ENCODE measurements around the gene SLC5A1. TPM values are rescaled to one million over a fixed set of nuclear protein-coding genes. Genes with fewer than 3 reads are reported as not detected.

The SLC5A1 gene
- total RNA-seq, 1 donor, result under 0.01 TPM

GRCh38 chr22:32016081-32016480, 27.0 kb upstream of the SLC5A1 start:
- no peak overlapping the region for H3K4me3 ChIP-seq (ENCODE audit: low read depth, low read length)
- TF ChIP-seq, protein P1, sequence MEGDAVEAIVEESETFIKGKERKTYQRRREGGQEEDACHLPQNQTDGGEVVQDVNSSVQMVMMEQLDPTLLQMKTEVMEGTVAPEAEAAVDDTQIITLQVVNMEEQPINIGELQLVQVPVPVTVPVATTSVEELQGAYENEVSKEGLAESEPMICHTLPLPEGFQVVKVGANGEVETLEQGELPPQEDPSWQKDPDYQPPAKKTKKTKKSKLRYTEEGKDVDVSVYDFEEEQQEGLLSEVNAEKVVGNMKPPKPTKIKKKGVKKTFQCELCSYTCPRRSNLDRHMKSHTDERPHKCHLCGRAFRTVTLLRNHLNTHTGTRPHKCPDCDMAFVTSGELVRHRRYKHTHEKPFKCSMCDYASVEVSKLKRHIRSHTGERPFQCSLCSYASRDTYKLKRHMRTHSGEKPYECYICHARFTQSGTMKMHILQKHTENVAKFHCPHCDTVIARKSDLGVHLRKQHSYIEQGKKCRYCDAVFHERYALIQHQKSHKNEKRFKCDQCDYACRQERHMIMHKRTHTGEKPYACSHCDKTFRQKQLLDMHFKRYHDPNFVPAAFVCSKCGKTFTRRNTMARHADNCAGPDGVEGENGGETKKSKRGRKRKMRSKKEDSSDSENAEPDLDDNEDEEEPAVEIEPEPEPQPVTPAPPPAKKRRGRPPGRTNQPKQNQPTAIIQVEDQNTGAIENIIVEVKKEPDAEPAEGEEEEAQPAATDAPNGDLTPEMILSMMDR (IDR thresholded peaks at IDR 0.05; ENCODE audit: insufficient read depth, low read length), result no peak
- no peak for DNase-seq (ENCODE audit: low read depth)

DNA sequence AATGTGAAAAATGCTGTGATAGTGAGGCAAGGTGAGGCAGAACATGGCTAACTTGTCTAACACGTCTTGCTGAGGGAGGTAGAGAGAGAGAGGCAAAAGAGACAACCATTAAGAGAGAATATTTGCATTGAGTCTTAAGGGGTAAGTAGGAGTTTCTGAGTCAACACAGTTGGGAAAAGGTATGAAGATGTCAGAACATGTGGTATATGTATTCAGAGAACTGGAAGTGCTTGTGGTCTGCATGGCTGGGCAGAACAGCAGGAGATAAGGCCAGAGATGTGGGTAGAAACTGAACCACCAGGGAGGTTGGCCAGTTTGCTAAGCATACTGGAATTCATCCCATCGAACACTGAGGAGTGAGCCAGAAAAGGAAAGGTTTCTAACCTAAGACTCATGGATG, 25.0 kb upstream of the SLC5A1 start:
- DNase-seq (ENCODE audit: low read depth), result peak; percentile 33
- TF ChIP-seq, protein P1 (IDR thresholded peaks at IDR 0.05; ENCODE audit: insufficient read depth, low read length), result no peak
- H3K4me3 ChIP-seq (ENCODE audit: low read depth, low read length), result no peak overlapping the region

- TF ChIP-seq, protein P1 (IDR thresholded peaks at IDR 0.05; ENCODE audit: insufficient read depth, low read length), result no peak
- H3K4me3 ChIP-seq (ENCODE audit: low read depth, low read length), result no peak overlapping the region
- peak; percentile 69 for DNase-seq (ENCODE audit: low read depth)
These were observed 22.9 kb upstream of the SLC5A1 start for GRCh38 chr22:32020117-32020516.

DNA sequence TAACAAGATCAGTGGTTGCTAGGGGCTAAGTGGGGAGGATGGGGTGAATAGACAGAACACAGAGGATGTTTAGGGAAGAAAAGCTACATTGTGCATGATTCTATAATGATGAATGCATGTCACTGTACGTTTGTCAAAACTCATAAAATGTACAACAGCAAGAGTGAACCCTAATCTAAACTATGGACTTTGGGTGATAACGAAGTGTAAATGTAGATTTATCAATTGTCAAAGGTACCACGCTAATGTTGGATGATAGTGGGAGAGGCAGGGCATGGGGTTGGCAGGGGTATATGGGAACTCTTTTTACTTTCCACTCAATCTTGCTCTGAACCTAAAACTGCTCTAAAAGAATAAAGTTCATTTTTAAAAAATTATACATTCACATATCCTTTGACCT, 21.3 kb upstream of the SLC5A1 start:
- no peak overlapping the region for H3K4me3 ChIP-seq (ENCODE audit: low read depth, low read length)
- no peak for DNase-seq (ENCODE audit: low read depth)
- TF ChIP-seq, protein P1 (IDR thresholded peaks at IDR 0.05; ENCODE audit: insufficient read depth, low read length), result no peak

- no peak for DNase-seq (ENCODE audit: low read depth)
- no peak overlapping the region for H3K4me3 ChIP-seq (ENCODE audit: low read depth, low read length)
- TF ChIP-seq, protein P1 (IDR thresholded peaks at IDR 0.05; ENCODE audit: insufficient read depth, low read length), result no peak
These were observed 19.7 kb upstream of the SLC5A1 start for GRCh38 chr22:32023251-32023827.

DNA sequence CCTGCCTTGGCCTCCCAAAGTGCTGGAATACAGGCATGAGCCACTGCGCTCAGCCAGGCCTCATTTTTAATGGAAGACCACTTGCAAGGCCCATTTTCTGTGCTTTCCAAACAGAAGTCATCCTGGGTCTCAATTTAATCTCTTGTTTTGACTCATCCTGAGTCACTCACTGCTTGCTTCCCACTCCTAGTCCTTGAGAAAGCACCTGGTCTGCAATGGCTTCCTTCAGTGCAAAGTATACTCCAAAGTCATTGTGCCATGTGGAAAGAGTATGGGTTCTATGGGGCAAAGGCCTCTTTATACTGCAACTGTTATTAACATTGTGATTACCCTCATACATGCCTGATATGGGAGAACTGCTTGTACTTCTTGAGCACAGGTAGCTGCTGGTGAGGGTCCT, 18.3 kb upstream of the SLC5A1 start:
- DNase-seq (ENCODE audit: low read depth), result no peak
- H3K4me3 ChIP-seq (ENCODE audit: low read depth, low read length), result no peak overlapping the region
- TF ChIP-seq, protein P1 (IDR thresholded peaks at IDR 0.05; ENCODE audit: insufficient read depth, low read length), result no peak

Measured in fibroblast of the aortic adventitia (primary cell).